Activated T-cell treated with anti-CD3 and anti-CD28 coated beads, Interleukin-2, amount 50 U/mL, for 48 hours (primary cell): ENCODE results near the gene RAB40B.
A peak's percentile ranks its signal among the peaks of the same experiment; 100 is the strongest.

ENCODE experiments used
- DNase-seq, 2 experiments: peaks; one replicate each; pipeline ENCODE4 v3.0.0-alpha.2; 2020

The RAB40B gene

DNA sequence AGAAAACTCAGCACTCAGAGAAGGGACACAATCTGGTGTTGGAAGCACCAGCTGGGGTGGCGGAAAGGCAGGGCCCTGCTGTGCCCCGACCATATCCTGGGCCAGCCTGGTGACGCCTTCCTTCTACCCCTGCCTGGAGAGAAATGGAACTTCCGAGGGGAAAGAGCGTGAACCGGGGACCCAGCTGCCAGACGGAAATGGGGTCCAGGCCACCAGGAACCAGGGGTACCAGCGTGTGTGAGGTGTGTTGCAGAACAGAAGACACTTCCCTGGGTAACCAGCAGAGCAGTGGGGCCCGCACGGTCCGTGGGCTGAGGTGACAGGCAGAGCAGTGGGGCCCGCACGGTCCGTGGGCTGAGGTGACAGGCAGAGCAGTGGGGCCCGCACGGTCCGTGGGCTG, 6.8 kb downstream of the RAB40B start:
- no peak for DNase-seq

DNA sequence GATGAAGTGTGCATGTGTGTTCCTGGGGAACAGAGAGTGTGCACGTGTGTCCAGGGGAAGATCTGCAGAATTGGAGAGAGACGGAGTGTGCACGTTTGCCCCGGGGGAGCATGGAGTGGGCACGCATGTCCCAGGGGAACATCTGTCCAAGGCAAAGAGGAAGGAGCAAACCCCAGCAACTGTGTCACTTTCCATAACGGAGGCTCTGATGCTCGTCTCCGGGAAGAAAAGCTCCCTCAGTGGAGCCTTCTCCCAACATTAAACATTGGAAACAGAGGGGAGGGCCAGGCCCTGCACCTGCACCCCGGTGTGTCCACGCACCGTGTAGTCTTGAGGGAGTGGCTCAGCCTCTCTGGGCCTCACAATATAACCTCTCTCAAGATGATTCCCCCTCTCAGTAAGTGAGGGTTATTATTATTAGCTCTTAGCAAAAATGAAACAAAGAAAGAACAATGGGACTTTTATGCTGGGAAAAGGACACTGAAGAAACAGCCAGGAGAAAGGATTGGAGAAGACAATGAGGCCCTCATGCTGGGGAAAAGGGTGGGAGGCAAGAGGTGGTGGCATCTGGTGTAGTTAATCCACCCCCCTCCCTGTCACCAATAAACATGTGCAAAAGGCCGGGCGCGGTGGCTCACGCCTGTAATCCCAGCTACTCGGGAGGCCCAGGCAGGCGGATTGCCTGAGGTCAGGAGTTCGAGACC, 7.6 kb downstream of the RAB40B start:
- DNase-seq = no peak

DNA sequence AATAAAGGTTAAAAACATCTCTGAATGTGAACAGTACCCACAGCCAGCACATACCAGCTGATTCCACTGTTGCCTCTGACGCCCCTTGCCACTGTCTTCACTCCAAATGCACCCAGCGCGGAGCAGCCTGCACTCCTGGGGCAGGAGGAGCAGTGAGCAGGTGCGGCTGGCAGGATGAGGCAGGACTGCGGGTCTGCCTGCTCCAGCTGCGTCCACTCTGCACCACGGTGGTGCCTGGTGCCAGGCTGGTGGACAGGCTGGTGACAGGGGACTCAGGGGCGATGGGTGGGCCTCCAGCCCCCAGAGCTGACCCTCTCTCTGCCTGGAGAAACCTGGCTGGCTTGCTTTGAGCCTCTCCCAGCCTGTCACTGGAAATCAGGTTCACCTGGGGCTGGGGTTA, 9.4 kb downstream of the RAB40B start:
- DNase-seq = no peak

DNA sequence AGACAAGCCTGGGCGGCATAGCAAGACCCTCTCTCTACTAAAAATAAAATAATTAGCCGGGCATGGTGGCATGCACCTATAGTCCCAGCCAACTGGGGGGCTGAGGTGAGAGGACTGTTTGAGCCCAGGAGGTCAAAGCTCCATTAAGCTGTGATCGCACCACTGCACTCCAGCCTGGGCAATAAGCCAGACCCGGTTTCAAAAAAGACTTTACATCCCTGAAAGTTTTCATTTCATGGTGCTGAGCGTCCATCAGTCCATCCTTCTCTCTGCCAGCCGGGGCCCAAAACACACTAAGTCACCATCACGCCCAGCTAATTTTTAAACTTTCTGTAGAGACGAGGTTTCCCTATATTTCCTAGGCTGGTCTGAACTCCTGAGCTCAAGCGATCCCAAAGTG, 10.6 kb downstream of the RAB40B start:
- DNase-seq = no peak

DNA sequence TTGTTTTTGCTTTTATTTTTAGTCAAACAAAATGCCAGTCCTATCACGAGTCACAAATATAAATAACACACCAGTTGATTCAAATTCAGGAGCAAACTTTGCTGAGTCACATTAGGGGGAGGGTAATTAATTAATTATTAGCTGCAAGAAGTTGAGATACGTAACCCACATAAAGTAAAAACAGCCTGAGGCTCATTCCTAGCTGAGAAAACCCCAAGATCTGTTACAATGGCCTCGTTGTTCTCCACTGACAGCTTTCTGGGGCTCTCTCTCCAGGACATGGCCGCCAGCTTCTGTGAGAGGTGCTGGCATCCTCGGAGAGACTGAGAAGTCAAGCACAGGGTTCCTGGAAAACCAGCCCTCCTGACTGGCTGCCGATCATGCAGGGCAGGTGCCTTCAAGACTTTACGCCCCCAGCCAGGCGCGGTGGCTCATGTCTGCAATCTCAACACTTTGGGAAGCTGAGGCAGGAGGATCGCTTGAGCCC, 11.1 kb downstream of the RAB40B start:
- DNase-seq = no peak

DNA sequence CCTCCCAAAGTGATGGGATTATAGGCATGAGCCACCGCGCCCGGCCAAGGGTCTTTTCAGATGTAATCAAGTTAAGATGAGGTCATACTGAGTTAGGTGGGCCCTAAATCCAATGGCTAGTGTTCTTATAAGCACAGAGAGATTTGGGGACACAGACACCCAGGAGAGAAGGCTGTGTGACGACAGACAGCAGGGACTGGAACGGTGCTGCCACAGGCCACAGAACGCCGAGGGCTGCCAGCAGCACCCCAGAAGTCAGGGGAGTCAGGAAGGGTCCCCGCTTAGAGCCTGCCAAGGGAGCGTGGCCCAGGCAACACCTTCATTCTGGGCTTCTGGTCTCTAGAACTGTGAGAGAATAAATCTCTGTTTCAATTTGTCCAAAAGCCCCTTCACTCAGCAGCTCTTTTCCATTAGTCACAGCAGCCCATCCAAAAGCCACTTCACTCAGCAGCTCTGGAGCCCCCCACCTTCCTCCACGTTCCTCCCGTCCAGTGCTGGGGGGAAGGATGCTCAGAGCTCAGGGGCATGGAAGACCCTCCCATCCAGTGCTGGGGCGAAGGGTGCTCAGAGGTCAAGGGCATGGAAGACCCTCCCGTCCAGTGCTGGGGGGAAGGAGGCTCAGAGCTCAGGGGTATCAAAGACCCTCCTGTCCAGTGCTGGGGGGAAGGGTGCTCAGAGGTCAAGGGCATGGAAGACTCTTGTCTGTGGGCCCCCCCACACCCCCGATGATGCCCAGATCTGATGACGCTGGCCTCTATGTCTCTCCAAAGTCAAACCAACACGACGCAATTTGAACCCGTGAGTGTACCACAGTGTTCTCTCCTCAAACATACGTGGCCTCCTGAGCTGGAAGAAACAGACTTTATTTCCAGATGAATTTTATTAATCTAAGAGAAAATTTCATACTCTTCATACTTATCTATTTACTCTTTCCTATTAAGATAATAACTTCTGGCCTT, 11.9 kb downstream of the RAB40B start:
- DNase-seq = no peak

DNA sequence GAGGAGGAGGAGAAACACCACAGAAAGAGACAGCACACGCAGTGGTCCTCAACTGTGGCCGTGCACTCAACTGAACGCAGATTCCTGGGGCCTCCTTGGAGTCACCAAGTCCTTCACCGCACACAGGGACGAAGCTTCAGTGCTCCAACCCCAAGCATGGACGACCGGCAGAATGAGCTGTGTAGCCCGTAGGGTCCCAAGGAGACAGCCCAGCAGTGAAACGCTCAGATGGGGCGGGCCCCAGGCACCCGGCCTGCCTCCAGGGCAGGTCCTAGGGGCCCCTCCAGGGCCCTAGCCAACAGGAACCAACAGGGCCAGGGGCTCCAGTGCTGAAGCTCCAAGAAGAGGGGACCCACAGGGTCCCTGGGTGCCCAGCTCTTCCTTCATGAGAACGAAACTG, 13.2 kb downstream of the RAB40B start:
- no peak for DNase-seq

DNA sequence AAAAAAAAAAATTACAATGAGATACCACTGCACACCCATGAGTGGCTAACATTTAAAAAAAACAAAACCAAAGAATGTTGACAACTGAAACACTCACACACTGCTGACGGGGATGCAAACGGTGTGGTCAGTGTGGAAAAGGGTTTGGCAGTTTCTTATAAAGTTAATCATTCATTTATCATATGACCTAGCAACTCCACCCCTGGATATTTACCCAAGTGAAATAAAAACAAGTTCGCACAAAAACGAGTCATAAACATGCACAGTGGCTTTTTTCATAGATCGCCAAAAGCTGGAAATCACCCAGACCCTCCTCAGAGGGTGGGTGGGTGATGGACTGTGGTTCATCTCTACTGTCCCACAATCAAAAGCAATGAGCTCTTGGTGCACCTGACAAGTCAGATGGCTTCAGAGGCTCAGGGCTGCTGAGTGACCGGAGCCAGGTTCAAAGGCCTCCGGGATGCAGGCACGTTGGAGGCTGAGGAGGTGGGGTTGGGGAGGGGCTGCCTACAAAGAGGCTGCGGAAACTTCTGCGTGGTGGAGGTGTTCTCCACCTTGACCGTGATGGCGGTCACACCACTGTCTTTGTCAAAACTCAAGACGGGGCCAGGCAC, 14.2 kb downstream of the RAB40B start:
- no peak for DNase-seq

DNA sequence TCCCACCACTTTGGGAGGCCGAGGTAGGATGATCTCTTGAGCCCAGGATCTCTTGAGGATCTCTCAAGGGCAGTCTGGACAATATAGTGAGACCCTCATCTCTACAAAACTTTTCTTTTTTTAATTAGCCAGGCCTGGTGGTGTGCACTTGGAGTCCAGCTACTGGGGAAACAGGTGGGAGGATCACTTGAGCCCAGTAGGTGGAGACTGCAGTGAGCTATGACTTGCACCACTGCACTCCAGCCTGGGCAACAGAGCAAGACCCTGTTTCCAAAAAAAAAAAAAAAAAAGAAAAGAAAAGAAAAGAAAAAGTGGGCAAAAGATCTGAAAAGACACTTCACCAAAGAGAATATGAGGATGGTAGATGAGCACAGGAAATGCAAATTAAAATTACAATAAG, 15.0 kb downstream of the RAB40B start:
- no peak for DNase-seq

DNA sequence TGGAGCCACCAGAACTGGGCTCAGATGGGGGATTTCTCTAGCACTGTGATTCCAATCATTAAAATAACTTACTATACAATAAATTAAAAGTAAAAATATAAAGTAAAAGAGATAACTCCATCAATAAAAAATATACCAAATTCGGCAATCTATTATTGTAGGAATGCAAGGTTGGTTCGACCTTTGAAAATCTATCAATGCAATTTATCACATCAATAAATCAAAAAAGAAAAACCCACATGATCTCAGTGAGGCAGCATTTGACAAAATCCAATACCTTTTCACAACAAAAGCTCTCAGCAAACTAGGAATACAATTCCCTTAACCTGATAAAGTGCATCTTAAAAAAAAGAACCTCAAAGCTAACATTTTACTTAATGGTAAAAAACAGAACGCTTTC, 17.0 kb downstream of the RAB40B start:
- DNase-seq = no peak

DNA sequence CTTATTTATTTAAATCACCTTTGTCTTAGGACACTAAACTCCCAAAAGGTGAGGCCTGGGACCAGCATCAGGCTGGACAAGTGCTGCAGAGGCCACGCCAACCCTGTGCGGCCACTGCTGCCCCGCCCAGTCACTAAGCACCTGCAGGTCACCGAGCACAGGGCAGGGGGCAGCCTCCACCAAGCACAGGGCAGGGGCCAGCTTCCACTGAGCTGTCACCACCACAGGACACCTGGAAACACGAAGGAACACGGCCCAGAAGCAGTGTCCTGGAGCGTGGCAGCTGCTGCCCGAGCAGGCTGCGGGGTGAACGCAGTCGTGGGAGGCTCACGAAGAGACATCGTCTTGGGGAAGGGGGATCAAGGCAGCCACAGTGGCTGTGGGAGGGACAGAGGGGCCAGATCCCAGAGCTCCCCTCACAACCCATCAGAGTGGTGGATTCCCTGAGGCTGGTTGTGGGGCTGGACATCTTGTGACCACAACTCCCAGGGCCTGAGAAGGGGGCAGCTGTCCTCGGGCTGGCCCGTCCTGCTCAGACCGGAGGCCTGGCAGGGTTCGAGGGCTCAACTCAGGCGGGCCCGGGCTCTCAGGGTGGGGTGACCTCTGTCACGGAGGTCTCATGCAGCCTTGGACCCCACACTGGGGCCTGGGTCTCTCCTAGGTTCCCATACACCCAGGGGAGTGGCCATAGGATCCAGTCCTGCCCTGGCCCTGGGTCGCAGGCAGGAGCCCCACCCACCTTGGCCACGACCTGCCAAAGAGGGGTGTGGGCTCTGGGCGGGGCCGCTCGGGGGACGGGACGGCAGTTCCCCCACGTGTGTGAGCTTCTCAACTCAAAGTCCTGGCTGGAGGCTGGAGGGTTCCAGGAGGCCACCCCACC, 18.7 kb downstream of the RAB40B start:
- DNase-seq = no peak

DNA sequence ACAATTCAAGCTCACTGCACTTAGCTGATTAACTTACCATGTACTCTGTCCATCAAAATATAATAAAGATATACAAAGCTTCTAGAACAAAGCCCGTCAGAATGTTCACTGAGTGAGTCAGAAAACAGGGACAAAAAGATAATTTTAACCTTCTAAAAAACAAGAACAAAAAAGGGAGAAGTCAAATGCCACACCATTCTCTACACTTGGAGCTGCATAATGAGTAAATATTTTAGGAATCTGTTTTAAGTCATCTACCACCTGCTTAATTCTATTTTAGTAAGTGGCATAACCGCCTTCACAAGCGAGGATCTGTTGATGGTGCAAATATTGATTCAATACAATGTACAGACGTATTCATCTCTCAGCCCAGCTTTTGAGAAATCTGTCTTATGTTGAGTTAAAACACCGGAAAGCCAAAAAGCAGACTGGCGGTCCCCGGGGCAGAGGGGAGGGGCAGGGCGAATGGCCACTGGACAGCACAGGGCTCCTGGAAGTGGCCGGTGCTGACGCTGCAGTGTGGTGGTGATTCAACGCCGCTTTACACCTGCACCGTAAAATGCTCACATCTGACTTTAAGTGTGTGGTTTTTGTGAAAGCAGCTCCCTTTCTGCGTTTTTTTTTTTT, 20.1 kb downstream of the RAB40B start:
- no peak for DNase-seq

DNA sequence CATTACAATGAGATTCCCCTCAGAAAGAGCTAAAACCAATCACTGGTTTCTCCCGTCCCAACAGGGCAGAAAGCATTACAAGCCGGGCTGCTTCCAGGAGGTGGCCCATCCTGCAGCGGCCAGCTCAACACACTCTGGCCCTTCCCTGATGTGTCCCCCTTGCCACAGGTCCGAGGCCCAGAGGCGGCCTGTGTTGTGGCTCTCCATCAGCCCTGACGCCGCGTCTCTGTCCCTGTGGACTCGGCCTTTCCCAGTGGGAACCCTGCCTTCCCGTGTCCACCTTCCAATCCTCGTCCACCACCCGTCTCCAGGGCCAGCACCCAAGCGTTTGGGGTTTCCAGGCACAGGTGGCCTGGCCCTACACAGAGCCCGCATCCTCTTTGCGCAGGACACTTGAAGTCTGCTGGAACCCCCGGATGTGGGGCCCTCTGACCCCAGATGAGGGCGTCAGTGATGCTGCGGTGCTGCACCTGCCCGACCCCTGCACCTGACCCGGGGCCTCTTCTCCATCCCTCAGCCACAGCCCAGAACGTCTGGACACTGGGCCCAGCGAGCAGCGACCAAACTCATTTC, 21.1 kb downstream of the RAB40B start:
- no peak for DNase-seq

DNA sequence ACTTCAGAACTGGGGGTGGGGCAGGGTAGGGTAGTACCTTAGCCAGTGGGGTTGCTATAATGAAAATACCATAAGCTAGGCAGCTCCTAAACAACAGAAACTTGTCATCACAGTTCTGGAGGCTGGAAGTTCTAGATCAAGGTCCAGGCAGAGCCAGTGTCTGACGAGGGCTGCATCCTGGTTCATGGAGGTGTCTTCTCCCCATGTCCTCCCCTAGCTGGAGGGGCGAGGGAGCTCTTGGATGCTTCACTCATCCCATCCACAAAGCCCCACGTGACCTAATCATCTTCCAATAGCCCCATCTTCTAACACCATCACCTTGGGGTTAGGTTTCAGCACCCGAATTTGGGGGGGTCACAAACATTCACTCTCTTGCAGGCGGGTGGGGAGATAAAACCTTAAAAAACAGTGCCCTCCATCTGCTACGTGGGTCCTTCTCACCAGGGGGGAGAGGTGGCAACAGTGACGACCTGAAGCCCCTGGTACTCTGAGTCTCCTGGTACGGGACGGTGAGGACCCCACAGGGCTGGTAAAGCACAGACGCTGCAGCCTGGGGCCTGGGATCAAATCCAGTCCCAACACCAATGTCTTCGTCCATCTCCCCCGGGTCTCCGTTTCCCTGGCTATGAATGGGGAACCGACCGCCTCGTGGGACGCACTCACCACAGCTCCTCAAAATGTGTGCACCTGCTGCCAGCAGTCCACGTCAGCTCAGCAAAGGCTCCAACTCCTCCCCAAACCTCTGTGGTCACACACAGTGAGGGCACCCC, 22.8 kb downstream of the RAB40B start:
- no peak for DNase-seq

DNA sequence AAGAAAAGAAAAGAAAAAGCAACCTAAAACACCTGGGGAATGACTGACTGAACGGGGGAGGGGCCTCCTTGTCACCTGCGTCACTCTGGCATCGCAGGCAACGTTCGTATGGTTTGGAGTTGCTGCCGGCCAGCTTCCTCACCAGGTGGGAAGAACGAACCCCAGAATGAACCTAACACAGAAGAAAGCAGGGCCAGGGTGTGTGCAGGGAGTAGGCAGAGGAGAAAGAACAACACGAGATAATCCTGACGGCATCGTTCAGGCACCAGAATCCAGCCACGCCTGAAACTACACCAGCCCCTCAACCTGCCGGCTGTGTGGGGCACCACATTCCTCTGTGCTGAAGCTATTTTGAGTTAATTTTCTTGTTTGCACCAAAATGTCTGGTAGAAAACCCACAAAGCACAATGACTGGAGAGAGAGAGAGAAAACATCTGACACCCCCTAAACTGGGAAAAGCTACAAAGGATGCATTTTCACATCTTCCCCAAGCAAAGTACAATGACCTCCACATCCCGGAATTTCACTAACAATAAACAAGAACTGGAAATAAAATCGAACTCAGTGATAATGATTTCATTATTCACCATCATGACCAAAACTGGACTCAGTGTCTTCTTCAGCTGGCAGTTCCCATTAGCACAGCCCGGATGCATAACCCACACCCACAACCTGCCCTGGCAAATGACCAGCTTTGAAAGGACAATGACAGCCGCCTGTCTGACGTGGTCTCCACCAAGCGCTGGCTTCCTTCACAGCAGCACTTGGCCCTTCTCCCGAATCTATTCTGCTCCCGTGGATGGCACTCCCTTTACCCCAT, 23.6 kb downstream of the RAB40B start:
- no peak for DNase-seq

DNA sequence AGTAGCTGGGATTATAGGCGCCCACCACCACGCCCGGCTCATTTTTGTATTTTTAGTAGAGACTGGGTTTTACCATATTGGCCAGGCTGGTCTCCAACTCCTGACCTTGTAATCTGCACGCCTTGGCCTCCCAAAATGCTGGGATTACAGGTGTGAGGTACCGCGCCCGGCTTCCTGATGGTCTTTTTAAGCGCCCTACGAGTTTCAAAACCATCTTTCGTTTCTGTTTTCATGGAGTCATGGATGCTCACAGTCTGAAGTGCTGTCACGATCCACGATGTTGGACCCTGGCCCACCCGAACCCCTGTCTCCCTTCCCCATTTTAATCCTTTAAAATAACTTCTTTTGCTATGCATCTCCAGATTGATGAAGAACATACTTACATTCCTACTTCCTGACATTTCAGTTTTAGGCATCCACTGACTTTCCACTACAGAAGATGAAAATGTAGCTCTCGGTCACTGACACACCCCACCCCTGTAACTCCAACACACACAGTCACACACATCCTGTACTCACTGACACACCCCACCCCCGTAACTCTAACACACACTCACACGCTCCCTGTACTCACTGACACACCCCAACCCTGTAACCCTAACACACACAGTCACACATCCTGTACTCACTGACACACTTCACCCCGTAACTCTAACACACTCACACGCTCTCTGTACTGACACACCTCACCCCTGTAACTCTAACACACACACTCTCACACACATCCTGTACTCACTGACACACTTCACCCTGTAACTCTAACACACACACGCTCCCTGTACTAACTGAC, 27.6 kb downstream of the RAB40B start:
- no peak for DNase-seq

DNA sequence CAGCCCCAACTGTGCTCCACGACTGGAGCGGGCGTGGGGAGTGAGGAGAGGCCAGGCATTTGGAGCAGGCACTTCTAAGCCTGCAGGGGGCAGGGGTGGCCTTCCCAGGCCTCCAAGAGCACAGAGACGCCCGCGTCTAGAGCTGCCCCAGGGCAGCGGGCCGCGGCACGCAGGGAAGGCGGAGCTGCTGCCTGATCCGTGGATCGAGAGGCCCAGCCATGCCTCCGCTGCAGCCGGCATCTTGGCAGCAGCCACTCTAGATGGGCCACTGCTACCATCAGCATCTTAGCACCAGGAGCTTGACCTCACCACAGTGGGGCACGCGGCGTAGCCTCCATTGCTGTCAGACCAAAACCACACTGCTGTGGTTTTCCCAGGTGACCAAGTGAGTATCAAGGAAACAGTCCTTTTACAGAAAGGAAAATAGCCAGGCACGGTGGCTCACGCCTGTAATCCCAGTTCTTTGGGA, 29.8 kb downstream of the RAB40B start:
- peak; percentile 61 to 69 for DNase-seq

DNA sequence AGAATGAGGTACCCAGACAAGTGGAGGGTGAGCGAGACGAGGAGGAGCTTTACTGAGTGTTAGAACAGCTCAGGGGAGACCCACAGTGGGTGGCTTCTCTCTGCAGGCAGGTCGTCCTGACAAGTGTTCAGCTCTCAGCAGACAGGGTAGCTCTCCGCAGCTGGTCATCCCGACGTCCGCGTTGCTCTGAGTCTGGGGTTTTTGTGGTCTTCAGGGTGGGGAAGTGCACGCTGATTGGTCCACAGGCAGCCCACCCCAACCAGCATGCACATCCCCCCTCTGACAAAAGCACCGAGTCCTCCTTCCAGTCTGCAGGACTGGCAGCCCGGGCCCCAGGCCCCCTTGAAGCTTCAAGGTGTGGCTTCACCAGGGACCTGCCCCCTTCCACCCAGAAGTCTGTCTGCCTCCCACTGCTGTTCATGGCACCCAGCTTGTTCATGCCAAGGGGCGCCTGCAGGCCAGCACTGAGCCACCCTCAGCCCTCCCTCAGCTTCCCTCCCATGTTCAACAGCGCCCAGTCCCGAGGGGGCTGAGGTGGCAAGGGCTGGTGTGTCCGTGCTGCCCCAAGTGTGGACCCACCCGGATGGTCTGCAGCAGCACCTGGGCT, 30.4 kb downstream of the RAB40B start:
- DNase-seq = no peak

DNA sequence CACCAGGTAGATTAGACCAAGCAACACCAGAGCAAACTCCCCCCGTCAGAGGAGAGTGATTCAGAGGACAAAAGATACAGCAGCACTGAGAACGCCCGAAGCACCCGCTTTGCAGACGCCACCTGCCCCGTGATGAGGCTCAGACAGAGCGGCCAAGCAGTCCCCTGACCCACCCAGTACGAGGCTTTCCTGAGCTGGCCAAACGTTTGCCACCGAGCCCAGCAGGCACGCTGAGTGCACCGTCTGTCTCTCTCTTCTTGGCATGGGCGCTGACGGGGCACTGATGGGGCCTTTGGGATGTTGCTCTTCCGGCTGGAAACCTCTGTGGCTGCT, 30.9 kb downstream of the RAB40B start:
- no peak for DNase-seq
